HEK293 (cell line): Measurements from ENCODE around the gene CNTLN.

Experiments
- MZF1 ChIP-seq: fragments of 450-650 bp; formaldehyde crosslinking; IDR thresholded peaks from 2 replicates; pipeline ENCODE4 v1.5.1; 2017; ENCODE audit warnings: missing biosample characterization, missing genetic modification characterization, borderline replicate concordance
- OSR2 ChIP-seq: fragments of 450-650 bp; formaldehyde crosslinking; IDR thresholded peaks from 2 replicates; pipeline ENCODE4 v1.5.1; 2016; ENCODE audit warnings: missing biosample characterization, missing genetic modification characterization
- YY1 ChIP-seq: fragments of 450-650 bp; formaldehyde crosslinking; IDR thresholded peaks from 2 replicates; pipeline ENCODE4 v1.5.1; 2018; ENCODE audit warnings: missing biosample characterization, missing genetic modification characterization
- ZNF10 ChIP-seq: fragments of 450-650 bp; formaldehyde crosslinking; IDR thresholded peaks from 2 replicates; pipeline ENCODE4 v1.5.1; 2017; ENCODE audit warnings: missing biosample characterization, missing genetic modification characterization
- ZNF274 ChIP-seq, 2 experiments: fragments of 200-500 bp in 1 of 2; fragments of 450-650 bp in 1 of 2; sonication (Bioruptor generic) in 1 of 2; formaldehyde crosslinking in 1 of 2; IDR thresholded peaks; 2 replicates each; pipeline versions ENCODE4 v1.5.1 to v1.6.1; 2014 to 2016; ENCODE audit warnings: borderline replicate concordance in 1 of 2, inconsistent platforms in 1 of 2, low read length in 1 of 2, missing biosample characterization in 1 of 2, missing genetic modification characterization in 1 of 2
- ZNF292 ChIP-seq: fragments of 450-650 bp; formaldehyde crosslinking; IDR thresholded peaks from 2 replicates; pipeline ENCODE4 v1.5.1; 2016; ENCODE audit warnings: low read depth, missing biosample characterization, missing genetic modification characterization, borderline replicate concordance
- ZNF423 ChIP-seq: fragments of 450-650 bp; formaldehyde crosslinking; IDR thresholded peaks from 2 replicates; pipeline ENCODE4 v1.5.1; 2016; ENCODE audit warnings: missing biosample characterization, missing genetic modification characterization
- ZNF561 ChIP-seq: fragments of 450-650 bp; IDR thresholded peaks from 2 replicates; pipeline ENCODE4 v1.5.1; 2018; ENCODE audit warnings: missing biosample characterization, missing genetic modification characterization, borderline replicate concordance
- TF ChIP-seq, protein P1 (sequence below): fragments of 450-650 bp; formaldehyde crosslinking; IDR thresholded peaks from 2 replicates; pipeline ENCODE4 v1.5.1; 2016; ENCODE audit warnings: missing biosample characterization, missing genetic modification characterization
- TF ChIP-seq, protein P2 (sequence below): fragments of 450-650 bp; formaldehyde crosslinking; IDR thresholded peaks from 2 replicates; pipeline ENCODE4 v1.5.1; 2016; ENCODE audit warnings: missing biosample characterization, missing genetic modification characterization
- TF ChIP-seq, protein P3 (sequence below): fragments of 450-650 bp; formaldehyde crosslinking; IDR thresholded peaks from 2 replicates; pipeline ENCODE4 v1.5.1; 2016; ENCODE audit warnings: missing biosample characterization, missing genetic modification characterization, low read depth
- TF ChIP-seq, protein P4 (sequence below): fragments of 450-650 bp; formaldehyde crosslinking; IDR thresholded peaks from 2 replicates; pipeline ENCODE4 v1.5.1; 2016; ENCODE audit warnings: missing biosample characterization, missing genetic modification characterization
- TF ChIP-seq, protein P5 (sequence below): fragments of 450-650 bp; formaldehyde crosslinking; IDR thresholded peaks from 2 replicates; pipeline ENCODE4 v1.5.1; 2016; ENCODE audit warnings: missing biosample characterization, missing genetic modification characterization

DNA sequence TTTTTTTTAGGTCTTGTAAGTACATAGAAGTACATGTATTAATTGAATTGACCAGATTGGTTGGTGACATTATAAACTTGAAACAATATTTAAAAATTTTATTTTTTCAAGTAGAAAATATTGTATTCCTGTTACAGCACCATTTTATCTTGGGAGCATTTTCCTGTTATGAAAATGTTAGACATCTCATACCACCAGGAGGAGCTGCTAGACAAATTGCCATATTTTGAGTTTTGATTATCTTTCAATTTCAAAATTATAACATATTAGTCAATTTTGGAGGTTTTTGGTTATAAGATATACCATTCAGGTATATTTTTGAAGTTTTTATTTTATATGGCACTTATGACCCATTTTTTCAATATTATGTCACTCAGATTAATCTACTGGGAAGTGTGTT lies 84.4 kb downstream of the CNTLN start:
- TF ChIP-seq, protein P1, sequence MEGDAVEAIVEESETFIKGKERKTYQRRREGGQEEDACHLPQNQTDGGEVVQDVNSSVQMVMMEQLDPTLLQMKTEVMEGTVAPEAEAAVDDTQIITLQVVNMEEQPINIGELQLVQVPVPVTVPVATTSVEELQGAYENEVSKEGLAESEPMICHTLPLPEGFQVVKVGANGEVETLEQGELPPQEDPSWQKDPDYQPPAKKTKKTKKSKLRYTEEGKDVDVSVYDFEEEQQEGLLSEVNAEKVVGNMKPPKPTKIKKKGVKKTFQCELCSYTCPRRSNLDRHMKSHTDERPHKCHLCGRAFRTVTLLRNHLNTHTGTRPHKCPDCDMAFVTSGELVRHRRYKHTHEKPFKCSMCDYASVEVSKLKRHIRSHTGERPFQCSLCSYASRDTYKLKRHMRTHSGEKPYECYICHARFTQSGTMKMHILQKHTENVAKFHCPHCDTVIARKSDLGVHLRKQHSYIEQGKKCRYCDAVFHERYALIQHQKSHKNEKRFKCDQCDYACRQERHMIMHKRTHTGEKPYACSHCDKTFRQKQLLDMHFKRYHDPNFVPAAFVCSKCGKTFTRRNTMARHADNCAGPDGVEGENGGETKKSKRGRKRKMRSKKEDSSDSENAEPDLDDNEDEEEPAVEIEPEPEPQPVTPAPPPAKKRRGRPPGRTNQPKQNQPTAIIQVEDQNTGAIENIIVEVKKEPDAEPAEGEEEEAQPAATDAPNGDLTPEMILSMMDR (tag by site-specific recombination), result no peak
- TF ChIP-seq ZNF274 (IDR thresholded peaks at IDR 0.05; ENCODE audit: low read length) (no peak), ZNF274 (tag by site-specific recombination; IDR thresholded peaks at IDR 0.05; ENCODE audit: borderline replicate concordance) (no peak), ZNF423 (tag by site-specific recombination) (no peak), ZNF292 (tag by site-specific recombination) (no peak), YY1 (tag by site-specific recombination) (no peak), OSR2 (tag by site-specific recombination) (no peak), MZF1 (tag by site-specific recombination) (no peak), ZNF10 (tag by site-specific recombination) (no peak), ZNF561 (tag by site-specific recombination) (no peak)
- TF ChIP-seq, protein P2, sequence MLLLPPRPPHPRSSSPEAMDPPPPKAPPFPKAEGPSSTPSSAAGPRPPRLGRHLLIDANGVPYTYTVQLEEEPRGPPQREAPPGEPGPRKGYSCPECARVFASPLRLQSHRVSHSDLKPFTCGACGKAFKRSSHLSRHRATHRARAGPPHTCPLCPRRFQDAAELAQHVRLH, result no peak
- TF ChIP-seq, protein P3, sequence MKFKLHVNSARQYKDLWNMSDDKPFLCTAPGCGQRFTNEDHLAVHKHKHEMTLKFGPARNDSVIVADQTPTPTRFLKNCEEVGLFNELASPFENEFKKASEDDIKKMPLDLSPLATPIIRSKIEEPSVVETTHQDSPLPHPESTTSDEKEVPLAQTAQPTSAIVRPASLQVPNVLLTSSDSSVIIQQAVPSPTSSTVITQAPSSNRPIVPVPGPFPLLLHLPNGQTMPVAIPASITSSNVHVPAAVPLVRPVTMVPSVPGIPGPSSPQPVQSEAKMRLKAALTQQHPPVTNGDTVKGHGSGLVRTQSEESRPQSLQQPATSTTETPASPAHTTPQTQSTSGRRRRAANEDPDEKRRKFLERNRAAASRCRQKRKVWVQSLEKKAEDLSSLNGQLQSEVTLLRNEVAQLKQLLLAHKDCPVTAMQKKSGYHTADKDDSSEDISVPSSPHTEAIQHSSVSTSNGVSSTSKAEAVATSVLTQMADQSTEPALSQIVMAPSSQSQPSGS (tag by site-specific recombination), result no peak
- TF ChIP-seq, protein P4, sequence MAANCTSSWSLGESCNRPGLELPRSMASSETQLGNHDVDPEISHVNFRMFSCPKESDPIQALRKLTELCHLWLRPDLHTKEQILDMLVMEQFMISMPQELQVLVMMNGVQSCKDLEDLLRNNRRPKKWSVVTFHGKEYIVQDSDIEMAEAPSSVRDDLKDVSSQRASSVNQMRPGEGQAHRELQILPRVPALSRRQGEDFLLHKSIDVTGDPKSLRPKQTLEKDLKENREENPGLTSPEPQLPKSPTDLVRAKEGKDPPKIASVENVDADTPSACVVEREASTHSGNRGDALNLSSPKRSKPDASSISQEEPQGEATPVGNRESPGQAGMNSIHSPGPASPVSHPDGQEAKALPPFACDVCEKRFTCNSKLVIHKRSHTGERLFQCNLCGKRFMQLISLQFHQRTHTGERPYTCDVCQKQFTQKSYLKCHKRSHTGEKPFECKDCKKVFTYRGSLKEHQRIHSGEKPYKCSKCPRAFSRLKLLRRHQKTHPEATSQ, result no peak
- TF ChIP-seq, protein P5, sequence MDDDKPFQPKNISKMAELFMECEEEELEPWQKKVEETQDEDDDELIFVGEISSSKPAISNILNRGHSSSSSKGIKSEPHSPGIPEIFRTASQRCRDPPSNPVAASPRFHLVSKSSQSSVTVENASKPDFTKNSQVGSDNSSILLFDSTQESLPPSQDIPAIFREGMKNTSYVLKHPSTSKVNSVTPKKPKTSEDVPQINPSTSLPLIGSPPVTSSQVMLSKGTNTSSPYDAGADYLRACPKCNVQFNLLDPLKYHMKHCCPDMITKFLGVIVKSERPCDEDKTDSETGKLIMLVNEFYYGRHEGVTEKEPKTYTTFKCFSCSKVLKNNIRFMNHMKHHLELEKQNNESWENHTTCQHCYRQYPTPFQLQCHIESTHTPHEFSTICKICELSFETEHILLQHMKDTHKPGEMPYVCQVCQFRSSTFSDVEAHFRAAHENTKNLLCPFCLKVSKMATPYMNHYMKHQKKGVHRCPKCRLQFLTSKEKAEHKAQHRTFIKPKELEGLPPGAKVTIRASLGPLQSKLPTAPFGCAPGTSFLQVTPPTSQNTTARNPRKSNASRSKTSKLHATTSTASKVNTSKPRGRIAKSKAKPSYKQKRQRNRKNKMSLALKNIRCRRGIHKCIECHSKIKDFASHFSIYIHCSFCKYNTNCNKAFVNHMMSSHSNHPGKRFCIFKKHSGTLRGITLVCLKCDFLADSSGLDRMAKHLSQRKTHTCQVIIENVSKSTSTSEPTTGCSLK (tag by site-specific recombination), result no peak
